HG03558 (cell line): ENCODE results near the gene EXOC8.

Source experiments
- ATAC-seq: cut with Tn5 transposase; IDR thresholded peaks from one replicate; pipeline ENCODE4 v1.9.1; 2021; ENCODE audit warnings: moderate number of reproducible peaks; ENCODE audit not compliant: unreplicated experiment; ENCODE audit errors: extremely low read depth

The EXOC8 gene, protein sequence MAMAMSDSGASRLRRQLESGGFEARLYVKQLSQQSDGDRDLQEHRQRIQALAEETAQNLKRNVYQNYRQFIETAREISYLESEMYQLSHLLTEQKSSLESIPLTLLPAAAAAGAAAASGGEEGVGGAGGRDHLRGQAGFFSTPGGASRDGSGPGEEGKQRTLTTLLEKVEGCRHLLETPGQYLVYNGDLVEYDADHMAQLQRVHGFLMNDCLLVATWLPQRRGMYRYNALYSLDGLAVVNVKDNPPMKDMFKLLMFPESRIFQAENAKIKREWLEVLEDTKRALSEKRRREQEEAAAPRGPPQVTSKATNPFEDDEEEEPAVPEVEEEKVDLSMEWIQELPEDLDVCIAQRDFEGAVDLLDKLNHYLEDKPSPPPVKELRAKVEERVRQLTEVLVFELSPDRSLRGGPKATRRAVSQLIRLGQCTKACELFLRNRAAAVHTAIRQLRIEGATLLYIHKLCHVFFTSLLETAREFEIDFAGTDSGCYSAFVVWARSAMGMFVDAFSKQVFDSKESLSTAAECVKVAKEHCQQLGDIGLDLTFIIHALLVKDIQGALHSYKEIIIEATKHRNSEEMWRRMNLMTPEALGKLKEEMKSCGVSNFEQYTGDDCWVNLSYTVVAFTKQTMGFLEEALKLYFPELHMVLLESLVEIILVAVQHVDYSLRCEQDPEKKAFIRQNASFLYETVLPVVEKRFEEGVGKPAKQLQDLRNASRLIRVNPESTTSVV

DNA sequence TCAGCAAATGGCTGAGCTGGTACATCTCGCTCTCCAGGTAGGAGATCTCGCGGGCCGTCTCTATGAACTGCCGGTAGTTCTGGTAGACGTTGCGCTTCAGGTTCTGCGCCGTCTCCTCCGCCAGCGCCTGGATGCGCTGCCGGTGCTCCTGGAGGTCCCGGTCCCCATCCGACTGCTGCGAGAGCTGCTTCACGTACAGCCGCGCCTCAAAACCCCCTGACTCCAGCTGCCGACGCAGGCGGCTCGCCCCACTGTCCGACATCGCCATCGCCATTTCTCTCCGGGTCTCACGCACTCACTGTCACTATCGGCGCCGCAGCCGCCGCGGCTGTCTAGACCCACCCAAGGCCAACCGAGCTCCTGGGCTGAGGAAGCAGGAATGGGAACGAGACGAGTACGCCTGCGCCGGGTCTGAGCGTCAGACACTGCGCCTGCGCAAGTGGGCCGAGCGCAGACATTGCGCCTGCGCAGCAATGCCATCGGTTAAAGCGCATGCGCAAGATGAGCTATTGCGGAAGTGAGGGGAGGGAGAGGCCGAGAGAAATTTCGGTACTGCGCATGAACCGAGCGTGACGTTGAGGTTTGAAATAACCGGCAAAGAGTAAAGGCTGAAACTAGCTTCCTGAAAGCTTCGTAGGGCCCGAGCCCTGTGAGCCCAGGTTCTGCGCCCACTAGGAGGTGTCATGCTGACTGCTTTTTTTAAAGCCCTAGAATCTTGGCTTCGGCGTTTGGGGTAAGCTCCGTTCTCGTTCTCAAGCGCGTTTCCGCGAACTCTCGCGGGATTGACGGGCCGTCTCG lies at the start of gene EXOC8:
TSS of gene EXOC8 (minus strand) at position 381 of the 798 bp plus-strand sequence. CDS start at position 274, 107 bp downstream.
- peak; percentile 54 for ATAC-seq

DNA sequence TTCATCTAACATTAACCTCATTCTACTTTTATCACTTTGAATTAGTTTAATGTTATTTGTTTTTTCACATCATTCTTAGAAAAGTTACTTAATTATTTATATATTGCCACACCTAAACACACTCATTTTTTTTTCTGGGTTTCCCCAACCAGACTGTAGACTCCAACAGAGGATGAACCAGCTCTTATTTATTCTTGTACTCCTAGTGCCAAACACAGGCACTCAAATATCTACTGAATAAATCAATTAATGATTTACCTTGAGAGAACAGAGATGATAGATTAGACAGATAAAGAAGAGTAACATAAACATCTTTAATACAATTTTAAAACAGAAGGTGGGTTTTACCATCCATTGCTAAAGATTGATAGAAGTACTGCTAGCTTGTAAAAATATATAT lies 48.8 kb upstream of the EXOC8 start:
- no peak for ATAC-seq

DNA sequence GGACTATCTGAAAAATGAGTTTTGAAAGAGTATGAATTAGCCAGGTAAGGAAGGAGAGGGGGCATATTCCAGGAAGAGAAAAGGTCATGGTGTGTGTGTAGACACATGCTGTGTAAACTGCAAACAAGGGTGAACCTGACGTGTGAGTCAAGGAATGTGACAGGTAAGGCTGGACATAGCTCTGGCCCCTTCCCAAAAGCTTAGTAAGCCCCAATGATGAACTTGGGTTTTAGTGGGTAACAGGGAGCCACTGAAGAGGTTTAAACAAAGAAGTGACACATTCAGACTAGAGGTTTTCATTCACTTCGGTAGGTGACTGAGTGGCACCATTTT lies 47.7 kb upstream of the EXOC8 start:
- no peak for ATAC-seq

DNA sequence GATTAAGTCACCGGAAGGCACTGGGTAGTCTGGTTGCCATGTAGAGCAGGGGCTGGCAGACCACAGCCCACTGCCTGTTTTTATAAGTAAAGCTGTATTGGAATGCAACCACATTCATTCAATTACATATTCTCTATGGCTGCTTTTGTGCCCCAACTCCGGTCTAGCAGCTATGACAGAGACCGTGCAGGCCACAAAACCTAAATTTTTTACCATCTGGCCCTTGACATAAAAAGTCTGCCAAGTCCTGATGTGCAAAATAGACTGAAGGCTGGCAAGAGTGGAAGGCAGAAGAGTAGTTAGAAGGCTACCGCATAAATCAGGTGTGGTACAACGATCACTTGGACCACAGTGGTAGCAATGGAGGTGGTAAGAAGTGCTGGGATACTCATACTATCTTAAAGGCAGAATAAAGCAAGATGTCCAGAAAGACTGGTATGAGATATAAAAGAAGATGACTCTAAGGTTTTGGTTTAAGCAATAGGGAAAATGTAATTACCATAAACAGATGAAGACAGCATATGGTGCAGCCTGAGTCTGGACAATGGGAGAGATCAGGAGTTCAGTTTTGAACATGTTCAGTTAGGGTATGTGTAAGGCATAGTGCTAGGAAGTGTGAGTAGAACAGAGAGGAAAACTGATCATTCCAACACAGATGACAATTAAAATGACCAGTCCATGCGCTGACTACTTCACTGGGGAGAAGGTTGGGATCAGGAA lies 47.2 kb upstream of the EXOC8 start:
- ATAC-seq: no peak

DNA sequence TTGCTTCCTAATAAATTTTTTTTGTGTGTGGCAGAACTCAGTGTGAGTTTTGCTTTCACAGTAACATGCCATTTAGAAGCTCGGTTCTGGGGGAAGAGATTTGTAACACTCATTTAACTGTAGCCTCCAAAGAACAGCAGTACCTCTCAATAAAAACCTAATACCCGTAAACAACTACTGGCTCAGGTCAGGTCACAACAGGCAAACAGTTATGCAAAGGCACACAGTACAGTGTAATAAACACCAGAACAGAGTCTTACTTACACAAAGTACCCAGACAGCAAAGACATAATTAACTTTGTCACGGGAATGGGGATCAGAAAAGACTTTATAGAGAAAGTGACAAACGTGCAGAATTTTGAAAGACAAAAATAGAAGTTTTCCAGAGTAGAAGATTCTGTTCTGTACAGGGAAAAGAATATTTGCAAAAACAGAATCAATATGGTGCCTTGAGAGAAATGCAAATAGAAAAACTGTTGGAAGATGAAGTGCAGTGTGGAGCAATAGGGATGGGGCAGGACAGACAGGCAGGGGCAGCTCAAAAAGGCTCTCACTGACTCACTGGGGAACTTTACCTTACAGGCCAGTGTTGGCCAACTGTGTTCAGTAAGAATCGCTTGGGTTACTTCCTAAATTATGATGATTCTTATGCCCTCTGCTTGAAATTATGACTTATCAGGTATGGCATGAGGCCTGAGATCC lies 45.7 kb upstream of the EXOC8 start:
- no peak for ATAC-seq

DNA sequence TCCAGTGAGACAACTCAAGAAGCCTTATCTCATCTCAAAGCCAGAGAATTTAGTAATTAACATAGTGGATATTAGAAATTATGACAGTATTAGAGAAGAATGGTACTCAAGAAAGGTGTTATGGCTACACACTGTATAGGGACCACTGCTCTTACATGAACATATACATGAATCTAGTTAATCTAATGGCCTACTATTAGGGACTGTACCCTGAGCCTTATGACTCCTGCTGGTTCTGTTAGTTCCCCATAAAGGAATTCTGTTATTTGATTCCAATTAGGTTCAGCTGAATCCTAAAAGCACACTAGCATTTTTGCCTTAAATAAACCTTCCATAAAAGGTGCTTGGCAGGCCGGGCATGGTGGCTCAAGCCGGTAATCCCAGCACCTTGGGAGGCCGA lies 44.8 kb upstream of the EXOC8 start:
- ATAC-seq: no peak

DNA sequence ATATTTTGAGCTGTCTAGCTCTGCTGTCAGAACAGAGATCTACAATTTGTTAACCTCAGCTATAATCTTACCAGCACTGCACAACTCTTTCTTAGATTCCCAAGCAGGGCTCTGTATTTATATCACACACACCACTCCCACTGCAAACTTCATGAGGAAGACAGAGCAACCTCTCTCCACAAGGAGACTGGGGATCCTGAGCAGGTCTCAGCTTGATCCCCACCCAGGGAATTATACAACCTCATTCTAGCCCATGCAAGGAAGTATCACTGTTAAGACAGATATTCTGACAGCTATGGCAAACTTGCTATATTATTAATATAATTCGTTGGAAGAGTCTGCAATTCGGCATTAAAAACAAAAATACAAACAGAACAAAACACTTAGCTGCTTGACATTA lies 44.1 kb upstream of the EXOC8 start:
- no peak for ATAC-seq

DNA sequence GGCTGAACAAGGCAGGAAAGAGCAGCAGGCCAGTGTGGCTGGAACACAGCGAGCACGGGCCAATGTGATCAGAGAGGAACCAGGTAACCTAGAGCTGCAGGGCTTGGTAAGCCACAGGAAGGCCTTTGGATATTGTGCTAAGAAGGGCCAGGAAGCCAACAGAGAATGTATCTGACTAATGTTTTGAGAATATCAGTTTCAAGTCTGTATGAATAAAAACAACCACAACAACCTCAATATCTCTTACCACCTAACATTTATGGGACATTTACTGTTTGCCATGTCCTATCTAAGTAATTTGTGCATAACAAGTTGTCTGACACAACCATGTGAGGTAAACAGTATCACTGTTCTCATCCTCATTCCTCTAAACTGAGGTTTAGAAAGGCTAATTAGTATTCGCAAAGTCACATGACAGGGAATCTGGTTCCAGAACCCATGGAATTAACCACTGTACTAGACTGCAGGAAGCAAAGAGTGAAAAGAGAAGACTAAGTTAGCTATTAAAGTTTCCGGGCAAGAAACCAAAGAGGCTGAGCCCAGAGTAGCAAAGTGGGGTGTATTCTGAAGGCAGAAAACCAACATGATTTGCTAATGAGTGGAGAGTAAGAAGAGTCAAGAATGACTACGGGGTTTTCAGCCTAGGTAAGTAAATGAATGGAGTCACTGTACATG lies 39.4 kb upstream of the EXOC8 start:
- no peak for ATAC-seq

DNA sequence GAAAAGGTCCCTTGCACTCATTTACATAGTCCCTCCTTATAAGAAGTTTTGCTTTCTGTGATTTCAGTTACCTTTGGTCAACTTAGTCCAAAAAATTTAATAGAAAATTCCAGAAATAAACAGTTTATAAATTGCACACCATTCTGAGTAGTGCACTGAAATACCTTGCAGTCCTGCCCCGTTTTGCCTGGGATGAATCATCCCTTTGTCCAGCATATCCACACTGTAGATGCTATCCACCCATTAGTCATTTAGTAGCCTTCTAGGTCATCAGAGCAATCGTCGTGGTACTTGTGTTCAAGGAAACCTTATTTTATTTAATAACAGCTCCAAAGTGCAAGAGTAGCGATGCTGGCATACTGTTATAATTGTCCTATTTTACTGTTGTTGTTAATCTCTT lies 38.4 kb upstream of the EXOC8 start:
- ATAC-seq: no peak

DNA sequence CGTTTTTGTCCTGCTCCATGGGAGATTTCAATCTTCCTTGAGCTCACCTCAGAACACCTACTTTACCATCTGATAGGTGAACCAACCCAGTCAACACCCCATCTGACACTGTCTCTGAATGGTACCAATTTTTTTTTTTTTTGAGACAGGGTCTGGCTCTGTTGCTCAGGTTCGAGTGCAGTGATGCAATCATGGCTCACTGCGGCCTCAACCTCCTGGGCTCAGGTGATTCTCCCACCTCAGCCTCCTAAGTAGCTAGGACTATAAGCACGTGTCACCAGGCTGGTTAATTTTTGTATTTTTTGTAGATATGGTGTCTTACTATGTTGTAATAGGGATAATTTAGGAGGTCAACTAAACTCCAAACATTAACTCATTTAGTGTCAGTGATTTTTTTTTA lies 36.7 kb upstream of the EXOC8 start:
- ATAC-seq: no peak

DNA sequence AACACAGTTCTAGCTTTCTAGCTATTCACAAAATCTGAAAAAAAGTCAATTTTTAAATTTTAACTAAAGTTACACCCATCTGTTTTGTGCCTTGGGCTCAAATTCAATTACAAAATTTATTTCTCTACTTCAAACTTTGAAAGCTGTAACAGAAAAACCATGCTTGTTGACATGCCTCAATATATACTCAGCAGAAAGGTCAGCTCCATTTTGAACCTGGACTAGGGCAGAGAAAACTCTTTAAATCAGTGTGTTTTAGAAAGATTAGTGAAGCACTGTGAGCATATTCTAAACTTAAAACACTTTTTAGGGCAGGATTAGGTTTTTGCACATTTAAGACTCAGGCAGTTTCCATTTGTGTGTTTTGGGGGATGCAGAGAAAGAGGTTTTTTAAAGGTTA lies 34.8 kb upstream of the EXOC8 start:
- ATAC-seq: no peak

DNA sequence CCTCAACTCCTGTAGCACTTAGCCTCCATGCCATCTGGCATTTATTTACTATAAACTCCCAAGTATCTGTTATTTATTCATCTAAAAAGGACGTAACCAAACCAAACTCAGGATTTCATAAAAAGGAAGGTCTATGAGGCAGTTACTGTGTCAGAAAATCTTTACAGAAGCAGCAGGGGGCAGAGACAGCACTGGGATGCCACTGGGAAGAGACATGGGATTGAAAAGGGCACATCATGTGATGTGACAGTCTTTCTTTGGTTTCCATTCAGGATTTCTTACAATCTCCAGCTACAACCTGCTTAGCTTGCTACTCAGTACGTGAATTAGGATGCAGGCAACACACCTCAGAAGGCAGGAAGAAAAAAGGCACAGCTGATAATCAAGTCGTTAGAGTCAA lies 31.6 kb upstream of the EXOC8 start:
- no peak for ATAC-seq

DNA sequence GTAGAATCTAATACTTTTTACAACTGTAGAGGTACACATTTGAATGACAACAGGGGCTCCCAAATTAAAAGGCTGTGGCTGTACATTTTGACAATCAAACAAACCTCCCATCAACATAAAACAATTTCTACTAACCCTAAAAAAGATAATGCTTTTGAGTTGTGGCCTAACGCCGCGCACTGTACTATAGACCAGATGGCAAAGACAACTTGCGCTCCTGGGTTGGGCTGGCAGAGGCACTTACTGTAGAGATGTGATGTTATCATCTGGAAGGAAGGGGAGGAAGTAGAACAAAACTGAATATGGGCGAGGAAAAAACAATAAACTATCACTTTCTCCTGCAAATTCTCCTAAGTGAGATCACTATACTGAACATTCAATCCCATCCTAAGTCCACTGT lies 26.5 kb upstream of the EXOC8 start:
- ATAC-seq: no peak

DNA sequence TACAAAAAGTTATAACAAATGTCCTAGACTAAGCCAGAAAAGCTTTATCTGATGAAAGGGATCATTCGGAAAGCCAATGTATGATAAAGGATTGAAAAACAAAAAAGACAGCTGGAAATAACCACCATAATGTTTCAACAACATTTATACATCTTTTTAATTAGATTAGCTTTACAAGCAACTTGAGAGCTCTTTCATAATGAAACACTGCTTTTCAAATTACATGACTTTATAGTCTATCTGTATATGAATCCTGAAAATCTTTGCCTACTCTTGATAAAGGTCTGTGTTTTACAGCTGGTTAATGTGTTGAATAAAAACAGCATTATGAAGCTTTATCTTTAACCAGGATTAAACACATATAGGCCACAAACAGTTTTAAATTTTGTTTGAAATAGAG lies 26.0 kb upstream of the EXOC8 start:
- ATAC-seq: no peak

DNA sequence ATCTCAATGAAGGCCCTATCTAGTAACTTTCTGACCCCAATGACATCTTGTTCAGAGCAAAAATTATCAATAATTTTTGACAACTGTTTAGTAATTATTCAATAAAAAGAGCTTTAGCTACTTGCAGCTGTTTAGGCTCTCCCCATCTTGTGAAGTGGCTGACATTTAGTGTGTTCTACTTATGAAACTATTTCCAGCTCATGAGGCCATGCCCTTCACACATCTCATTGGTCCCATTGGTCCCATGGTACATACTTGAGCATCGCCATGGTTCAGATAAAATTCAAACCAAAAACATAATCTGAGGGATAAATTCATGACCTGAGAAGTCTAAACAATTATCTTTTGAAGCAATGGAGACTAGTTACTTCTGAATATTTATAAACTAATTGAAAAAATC lies 24.7 kb upstream of the EXOC8 start:
- ATAC-seq: no peak

DNA sequence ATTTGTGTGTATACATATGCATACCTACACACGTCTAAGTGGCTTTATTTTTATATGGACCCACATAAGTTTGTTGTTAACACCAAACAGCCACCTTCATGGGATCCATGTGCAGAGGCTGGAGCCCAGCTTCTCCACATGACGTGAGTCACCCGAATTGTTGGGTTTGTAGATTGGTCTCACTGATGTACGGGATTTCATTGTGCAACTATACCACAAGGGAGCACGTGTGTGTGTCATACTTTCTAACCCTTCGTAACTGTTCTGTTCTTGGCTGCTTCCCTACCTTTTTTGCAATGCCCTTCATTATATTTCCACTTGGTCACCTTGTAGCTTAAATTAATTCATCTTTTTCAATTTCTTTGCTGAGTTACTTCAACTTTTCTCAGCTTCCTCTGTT lies 21.5 kb upstream of the EXOC8 start:
- no peak for ATAC-seq

DNA sequence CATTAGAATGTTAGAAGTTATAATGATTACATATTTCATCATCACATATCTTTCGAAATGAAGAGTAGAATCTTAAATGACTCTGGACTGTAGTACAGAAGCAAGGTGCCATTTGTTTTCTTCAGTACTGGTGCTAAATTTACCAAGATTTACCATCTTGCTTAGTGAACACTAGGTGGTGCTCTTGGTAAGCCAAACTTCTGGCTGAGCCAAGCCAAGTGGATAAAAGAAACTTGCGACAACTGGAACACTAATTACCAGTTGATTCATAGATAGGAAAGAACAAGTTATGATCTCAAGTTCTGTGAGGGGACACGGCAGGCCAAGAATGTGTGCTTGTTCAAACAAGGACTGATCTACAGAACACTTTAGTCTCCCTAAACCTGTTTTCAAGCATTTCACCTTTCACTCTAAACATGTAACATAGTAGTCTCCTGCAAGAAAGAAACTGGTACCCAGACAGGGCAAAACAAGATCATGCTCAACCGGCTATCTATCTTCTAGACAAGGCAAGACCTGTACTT lies 20.2 kb upstream of the EXOC8 start:
- ATAC-seq: peak; percentile 54

DNA sequence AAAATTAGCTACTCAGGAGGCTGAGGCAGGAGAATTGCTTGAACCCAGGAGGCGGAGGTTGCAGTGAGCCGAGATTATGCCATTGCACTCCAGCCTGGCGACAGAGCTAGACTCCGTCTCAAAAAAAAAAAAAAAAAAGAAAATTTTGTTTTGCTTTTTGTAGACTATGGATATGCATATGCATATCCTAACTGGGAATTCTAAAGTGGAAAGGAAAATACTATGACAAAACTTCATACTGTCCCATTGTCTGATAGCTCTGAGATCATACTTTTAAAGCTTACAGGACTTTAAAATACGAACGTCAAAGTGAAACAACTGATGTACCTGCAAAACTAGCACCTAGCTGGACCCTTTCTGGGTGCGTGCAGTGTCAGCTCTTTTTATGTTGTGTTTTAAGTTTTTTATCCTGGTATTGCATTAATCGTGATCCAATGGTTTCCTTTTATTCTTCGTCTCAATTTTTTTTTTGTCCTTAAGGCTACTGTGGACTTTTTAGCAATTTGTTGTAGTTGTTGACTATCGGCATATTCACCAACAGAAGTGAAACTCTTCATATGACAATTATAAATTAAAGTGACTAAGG lies 19.6 kb upstream of the EXOC8 start:
- ATAC-seq: no peak

DNA sequence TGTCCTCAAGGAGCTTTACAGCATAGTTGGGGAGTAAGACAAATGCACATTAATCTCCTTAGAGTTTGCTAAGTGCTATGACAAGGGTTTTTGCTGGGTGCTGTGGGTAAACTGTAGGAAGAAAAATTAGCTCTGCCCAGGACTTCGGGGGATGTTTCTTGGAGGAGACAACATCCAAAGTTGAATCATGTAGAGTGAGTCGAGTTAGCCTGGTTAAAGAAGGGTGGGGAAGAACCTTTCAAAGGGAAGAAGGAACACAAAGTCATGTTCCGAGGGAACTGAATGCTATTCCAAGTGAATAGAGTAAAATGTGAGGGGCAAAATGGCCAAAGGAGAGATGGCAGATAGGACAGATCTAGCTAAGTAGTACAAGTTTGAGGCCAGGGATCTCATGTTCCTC lies 17.5 kb upstream of the EXOC8 start:
- ATAC-seq: no peak
